HepG2 (cell line): ENCODE measurements around the gene SUPT6H. TPM values are rescaled to one million over a fixed set of nuclear protein-coding genes. Genes with fewer than 3 reads are reported as not detected.

Source experiments
- CENPT ChIP-seq: sonication (generic); formaldehyde crosslinking; IDR thresholded peaks from 2 replicates; pipeline ENCODE4 v1.8.0; 2022; ENCODE audit warnings: low read depth, mild to moderate bottlenecking, moderate library complexity, missing genetic modification reagents
- ELF1 ChIP-seq: sonication (generic); formaldehyde crosslinking; IDR thresholded peaks from 2 replicates; pipeline ENCODE4 v1.4.0; 2020; ENCODE audit warnings: missing genetic modification reagents
- MEIS2 ChIP-seq: sonication (generic); formaldehyde crosslinking; IDR thresholded peaks from 2 replicates; pipeline ENCODE4 v1.9.0; 2021; ENCODE audit warnings: mild to moderate bottlenecking, missing genetic modification reagents
- NFATC3 ChIP-seq: sonication (generic); formaldehyde crosslinking; IDR thresholded peaks from 2 replicates; pipeline ENCODE4 v1.5.1; 2020; ENCODE audit warnings: mild to moderate bottlenecking, missing genetic modification reagents
- ZBTB42 ChIP-seq: sonication (generic); formaldehyde crosslinking; IDR thresholded peaks from 2 replicates; pipeline ENCODE4 v1.5.0; 2020; ENCODE audit warnings: mild to moderate bottlenecking, missing genetic modification reagents
- ZBTB7A ChIP-seq: sonication (generic); formaldehyde crosslinking; IDR thresholded peaks from 2 replicates; pipeline ENCODE4 v1.8.0; 2022; ENCODE audit warnings: mild to moderate bottlenecking, missing genetic modification reagents
- ZMYM2 ChIP-seq: sonication (generic); formaldehyde crosslinking; IDR thresholded peaks from 2 replicates; pipeline ENCODE4 v1.8.0; 2022; ENCODE audit warnings: mild to moderate bottlenecking, missing genetic modification reagents
- ZNF205 ChIP-seq: IDR thresholded peaks from 2 replicates; pipeline ENCODE4 v1.6.1; 2018; ENCODE audit warnings: missing biosample characterization, missing genetic modification reagents
- ZNF557 ChIP-seq: sonication (generic); formaldehyde crosslinking; IDR thresholded peaks from 2 replicates; pipeline ENCODE4 v1.4.0; 2020; ENCODE audit warnings: missing genetic modification reagents
- polyA plus RNA-seq, 8 experiments: library from polyadenylated mRNA; depleted of rRNA in 3 of 8; stranded (reverse) in 7 of 8; unstranded in 1 of 8; fragments of >200 nt; fragmentation: Illumina TruSeq in 4 of 8; extraction: Trizol in 4 of 8; gene quantifications; 2 replicates each; pipeline versions ENCODE4 v1.2.1 to v1.2.3, GENCODE V29; 2011 to 2016; ENCODE audit warnings: low read depth in 4 of 8, missing spikeins in 1 of 8, mixed read lengths in 1 of 8; ENCODE audit not compliant: insufficient read depth in 1 of 8
- total RNA-seq, 5 experiments: library from RNA; depleted of rRNA; stranded (reverse); fragments of >200 nt; fragmentation: Illumina TruSeq; extraction: Trizol; gene quantifications; 2 replicates each; pipeline ENCODE4 v1.2.3, GENCODE V29; 2016; ENCODE audit warnings: low read depth in 1 of 5
- TF ChIP-seq, protein P1 (sequence below): sonication (generic); formaldehyde crosslinking; IDR thresholded peaks from 2 replicates; pipeline ENCODE4 v1.4.0; 2020; ENCODE audit warnings: missing genetic modification reagents, borderline replicate concordance
- TF ChIP-seq, protein P2 (sequence below): sonication (generic); formaldehyde crosslinking; IDR thresholded peaks from 2 replicates; pipeline ENCODE4 v1.8.0; 2022; ENCODE audit warnings: mild to moderate bottlenecking, missing genetic modification reagents; ENCODE audit not compliant: insufficient replicate concordance
- TF ChIP-seq, protein P3 (sequence below): sonication (generic); formaldehyde crosslinking; IDR thresholded peaks from 2 replicates; pipeline ENCODE4 v1.4.0; 2020; ENCODE audit warnings: mild to moderate bottlenecking, missing genetic modification reagents
- TF ChIP-seq, protein P4 (sequence below): sonication (generic); formaldehyde crosslinking; IDR thresholded peaks from 2 replicates; pipeline ENCODE4 v1.9.0; 2021; ENCODE audit warnings: missing genetic modification reagents, borderline replicate concordance
- TF ChIP-seq, protein P5 (sequence below): sonication (generic); formaldehyde crosslinking; conservative IDR thresholded peaks from 2 replicates; pipeline ENCODE4 v1.4.0; 2020; ENCODE audit warnings: missing genetic modification reagents
- TF ChIP-seq, protein P6 (sequence below): sonication (generic); formaldehyde crosslinking; IDR thresholded peaks from 2 replicates; pipeline ENCODE4 v1.4.0; 2020; ENCODE audit warnings: missing genetic modification reagents

The SUPT6H gene
- total and polyA plus RNA-seq, 2 of the 13 experiments (the other 11 are each of a cell fraction or from before 2014, with no cell fraction given), result 32.7 to 39.9 TPM

DNA sequence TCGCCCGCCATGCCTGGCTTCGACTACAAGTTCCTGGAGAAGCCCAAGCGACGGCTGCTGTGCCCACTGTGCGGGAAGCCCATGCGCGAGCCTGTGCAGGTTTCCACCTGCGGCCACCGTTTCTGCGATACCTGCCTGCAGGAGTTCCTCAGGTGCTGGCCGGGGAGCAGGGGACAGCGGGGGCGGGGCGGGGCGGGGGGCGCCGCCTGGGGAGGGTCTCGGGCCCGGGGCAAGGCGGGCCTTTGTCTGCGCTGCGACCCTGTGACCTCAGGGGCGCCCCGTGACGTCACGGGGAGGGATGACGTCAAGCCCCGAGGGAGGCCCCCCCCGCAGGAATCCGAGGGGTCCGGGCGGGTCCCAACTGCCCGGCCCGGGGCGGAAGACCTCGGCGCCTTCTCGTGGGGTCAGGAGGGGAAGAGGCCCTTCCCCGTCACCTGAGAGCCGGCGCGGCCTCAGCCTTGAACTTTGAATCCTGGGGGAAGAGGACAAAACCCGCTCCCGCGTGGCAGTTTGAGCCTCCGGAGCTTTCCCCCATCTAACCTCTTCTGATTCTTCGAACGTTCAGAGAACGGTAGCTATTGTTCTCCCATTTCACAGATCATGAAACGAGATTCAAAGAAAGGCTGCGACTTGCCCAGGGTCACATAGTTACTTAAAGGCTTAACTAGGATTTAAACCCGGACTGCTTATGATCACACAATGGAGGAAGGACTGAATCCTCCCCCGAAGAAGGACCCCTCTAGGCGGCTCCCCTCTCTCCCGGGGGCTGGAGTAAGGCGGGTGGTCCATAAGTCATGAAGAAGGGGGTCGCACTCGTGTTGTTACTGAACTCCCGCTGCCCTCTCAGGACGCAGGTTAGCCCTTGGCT is 82.3 kb downstream of the SUPT6H start (continued):
- TF ChIP-seq NFATC3, result no peak
- TF ChIP-seq ZBTB42, result no peak
- peak; percentile 88 for TF ChIP-seq ZMYM2 (CRISPR knock-in tag)
- peak; percentile 72 for TF ChIP-seq ELF1 (CRISPR knock-in tag)
- peak; percentile 100 for TF ChIP-seq ZBTB7A (CRISPR knock-in tag)
- TF ChIP-seq ZNF205 (CRISPR knock-in tag), result peak; percentile 74
- TF ChIP-seq CENPT (CRISPR knock-in tag), result no peak
- TF ChIP-seq, protein P1, sequence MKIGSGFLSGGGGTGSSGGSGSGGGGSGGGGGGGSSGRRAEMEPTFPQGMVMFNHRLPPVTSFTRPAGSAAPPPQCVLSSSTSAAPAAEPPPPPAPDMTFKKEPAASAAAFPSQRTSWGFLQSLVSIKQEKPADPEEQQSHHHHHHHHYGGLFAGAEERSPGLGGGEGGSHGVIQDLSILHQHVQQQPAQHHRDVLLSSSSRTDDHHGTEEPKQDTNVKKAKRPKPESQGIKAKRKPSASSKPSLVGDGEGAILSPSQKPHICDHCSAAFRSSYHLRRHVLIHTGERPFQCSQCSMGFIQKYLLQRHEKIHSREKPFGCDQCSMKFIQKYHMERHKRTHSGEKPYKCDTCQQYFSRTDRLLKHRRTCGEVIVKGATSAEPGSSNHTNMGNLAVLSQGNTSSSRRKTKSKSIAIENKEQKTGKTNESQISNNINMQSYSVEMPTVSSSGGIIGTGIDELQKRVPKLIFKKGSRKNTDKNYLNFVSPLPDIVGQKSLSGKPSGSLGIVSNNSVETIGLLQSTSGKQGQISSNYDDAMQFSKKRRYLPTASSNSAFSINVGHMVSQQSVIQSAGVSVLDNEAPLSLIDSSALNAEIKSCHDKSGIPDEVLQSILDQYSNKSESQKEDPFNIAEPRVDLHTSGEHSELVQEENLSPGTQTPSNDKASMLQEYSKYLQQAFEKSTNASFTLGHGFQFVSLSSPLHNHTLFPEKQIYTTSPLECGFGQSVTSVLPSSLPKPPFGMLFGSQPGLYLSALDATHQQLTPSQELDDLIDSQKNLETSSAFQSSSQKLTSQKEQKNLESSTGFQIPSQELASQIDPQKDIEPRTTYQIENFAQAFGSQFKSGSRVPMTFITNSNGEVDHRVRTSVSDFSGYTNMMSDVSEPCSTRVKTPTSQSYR (CRISPR knock-in tag), result no peak
- TF ChIP-seq, protein P2, sequence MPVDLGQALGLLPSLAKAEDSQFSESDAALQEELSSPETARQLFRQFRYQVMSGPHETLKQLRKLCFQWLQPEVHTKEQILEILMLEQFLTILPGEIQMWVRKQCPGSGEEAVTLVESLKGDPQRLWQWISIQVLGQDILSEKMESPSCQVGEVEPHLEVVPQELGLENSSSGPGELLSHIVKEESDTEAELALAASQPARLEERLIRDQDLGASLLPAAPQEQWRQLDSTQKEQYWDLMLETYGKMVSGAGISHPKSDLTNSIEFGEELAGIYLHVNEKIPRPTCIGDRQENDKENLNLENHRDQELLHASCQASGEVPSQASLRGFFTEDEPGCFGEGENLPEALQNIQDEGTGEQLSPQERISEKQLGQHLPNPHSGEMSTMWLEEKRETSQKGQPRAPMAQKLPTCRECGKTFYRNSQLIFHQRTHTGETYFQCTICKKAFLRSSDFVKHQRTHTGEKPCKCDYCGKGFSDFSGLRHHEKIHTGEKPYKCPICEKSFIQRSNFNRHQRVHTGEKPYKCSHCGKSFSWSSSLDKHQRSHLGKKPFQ (CRISPR knock-in tag), result no peak
- no peak for TF ChIP-seq MEIS2 (CRISPR knock-in tag)
- TF ChIP-seq, protein P3, sequence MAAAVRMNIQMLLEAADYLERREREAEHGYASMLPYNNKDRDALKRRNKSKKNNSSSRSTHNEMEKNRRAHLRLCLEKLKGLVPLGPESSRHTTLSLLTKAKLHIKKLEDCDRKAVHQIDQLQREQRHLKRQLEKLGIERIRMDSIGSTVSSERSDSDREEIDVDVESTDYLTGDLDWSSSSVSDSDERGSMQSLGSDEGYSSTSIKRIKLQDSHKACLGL, result no peak; the same call in 1 of the 2 replicates
- TF ChIP-seq, protein P4, sequence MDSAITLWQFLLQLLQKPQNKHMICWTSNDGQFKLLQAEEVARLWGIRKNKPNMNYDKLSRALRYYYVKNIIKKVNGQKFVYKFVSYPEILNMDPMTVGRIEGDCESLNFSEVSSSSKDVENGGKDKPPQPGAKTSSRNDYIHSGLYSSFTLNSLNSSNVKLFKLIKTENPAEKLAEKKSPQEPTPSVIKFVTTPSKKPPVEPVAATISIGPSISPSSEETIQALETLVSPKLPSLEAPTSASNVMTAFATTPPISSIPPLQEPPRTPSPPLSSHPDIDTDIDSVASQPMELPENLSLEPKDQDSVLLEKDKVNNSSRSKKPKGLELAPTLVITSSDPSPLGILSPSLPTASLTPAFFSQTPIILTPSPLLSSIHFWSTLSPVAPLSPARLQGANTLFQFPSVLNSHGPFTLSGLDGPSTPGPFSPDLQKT (CRISPR knock-in tag), result no peak
- TF ChIP-seq, protein P5, sequence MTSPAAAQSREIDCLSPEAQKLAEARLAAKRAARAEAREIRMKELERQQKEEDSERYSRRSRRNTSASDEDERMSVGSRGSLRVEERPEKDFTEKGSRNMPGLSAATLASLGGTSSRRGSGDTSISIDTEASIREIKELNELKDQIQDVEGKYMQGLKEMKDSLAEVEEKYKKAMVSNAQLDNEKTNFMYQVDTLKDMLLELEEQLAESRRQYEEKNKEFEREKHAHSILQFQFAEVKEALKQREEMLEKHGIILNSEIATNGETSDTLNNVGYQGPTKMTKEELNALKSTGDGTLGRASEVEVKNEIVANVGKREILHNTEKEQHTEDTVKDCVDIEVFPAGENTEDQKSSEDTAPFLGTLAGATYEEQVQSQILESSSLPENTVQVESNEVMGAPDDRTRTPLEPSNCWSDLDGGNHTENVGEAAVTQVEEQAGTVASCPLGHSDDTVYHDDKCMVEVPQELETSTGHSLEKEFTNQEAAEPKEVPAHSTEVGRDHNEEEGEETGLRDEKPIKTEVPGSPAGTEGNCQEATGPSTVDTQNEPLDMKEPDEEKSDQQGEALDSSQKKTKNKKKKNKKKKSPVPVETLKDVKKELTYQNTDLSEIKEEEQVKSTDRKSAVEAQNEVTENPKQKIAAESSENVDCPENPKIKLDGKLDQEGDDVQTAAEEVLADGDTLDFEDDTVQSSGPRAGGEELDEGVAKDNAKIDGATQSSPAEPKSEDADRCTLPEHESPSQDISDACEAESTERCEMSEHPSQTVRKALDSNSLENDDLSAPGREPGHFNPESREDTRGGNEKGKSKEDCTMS, result no peak
- TF ChIP-seq ZNF557 (CRISPR knock-in tag), result no peak
- TF ChIP-seq, protein P6, sequence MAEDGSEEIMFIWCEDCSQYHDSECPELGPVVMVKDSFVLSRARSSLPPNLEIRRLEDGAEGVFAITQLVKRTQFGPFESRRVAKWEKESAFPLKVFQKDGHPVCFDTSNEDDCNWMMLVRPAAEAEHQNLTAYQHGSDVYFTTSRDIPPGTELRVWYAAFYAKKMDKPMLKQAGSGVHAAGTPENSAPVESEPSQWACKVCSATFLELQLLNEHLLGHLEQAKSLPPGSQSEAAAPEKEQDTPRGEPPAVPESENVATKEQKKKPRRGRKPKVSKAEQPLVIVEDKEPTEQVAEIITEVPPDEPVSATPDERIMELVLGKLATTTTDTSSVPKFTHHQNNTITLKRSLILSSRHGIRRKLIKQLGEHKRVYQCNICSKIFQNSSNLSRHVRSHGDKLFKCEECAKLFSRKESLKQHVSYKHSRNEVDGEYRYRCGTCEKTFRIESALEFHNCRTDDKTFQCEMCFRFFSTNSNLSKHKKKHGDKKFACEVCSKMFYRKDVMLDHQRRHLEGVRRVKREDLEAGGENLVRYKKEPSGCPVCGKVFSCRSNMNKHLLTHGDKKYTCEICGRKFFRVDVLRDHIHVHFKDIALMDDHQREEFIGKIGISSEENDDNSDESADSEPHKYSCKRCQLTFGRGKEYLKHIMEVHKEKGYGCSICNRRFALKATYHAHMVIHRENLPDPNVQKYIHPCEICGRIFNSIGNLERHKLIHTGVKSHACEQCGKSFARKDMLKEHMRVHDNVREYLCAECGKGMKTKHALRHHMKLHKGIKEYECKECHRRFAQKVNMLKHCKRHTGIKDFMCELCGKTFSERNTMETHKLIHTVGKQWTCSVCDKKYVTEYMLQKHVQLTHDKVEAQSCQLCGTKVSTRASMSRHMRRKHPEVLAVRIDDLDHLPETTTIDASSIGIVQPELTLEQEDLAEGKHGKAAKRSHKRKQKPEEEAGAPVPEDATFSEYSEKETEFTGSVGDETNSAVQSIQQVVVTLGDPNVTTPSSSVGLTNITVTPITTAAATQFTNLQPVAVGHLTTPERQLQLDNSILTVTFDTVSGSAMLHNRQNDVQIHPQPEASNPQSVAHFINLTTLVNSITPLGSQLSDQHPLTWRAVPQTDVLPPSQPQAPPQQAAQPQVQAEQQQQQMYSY (CRISPR knock-in tag), result no peak
